Astrocyte of the spinal cord (primary cell): ENCODE data around the gene TYROBP.
"Not testable (repeated sequence)": the region's sequence is repeated elsewhere in the genome, so short reads cannot be mapped to it uniquely, and the experiment has no call there.

ENCODE experiments used
- DNase-seq: peaks from one replicate; pipeline ENCODE4 v3.0.0; 2011; ENCODE audit warnings: low read depth, low spot score
- H3K4me3 ChIP-seq: 2 replicates; pipeline ENCODE4 v1.5.1; 2011; ENCODE audit warnings: low read depth, mild to moderate bottlenecking, low read length, moderate library complexity
- CTCF ChIP-seq: IDR thresholded peaks from 2 replicates; pipeline ENCODE4 v1.5.1; 2012; ENCODE audit warnings: low read depth, mild to moderate bottlenecking, low read length, inconsistent platforms
- in situ Hi-C: cut with HindIII; loops from 2 replicates; pipeline ENCODE4 v1.10.0; 2017; ENCODE audit warnings: low sequenced_read_pairs

TYROBP gene

GRCh38 chr19:35879068-35879467, 29.0 kb downstream of the TYROBP start:
- H3K4me3 ChIP-seq = no peak overlapping the region
- in situ Hi-C loops = no loop called here
- no peak for TF ChIP-seq CTCF
- DNase-seq = no peak

- DNase-seq = no peak
- no peak for TF ChIP-seq CTCF
- H3K4me3 ChIP-seq = no peak overlapping the region
- in situ Hi-C loops = no loop called here
Measured at GRCh38 chr19:35874392-35874930, 33.6 kb downstream of the TYROBP start.

GRCh38 chr19:35872180-35872579, 35.9 kb downstream of the TYROBP start:
- no peak for DNase-seq
- H3K4me3 ChIP-seq = no peak overlapping the region
- in situ Hi-C loops = no loop called here
- TF ChIP-seq CTCF = no peak

GRCh38 chr19:35871611-35872010, 36.5 kb downstream of the TYROBP start:
- TF ChIP-seq CTCF = no peak
- DNase-seq = no peak
- in situ Hi-C loops = no loop called here
- no peak overlapping the region for H3K4me3 ChIP-seq

GRCh38 chr19:35870798-35871197, 37.3 kb downstream of the TYROBP start:
- no peak overlapping the region for H3K4me3 ChIP-seq
- DNase-seq = no peak
- TF ChIP-seq CTCF = no peak
- in situ Hi-C loops = no loop called here

GRCh38 chr19:35870124-35870736, 37.9 kb downstream of the TYROBP start:
- DNase-seq, H3K4me3 ChIP-seq, in situ Hi-C loops: not testable (repeated sequence)

GRCh38 chr19:35869327-35870123, 38.6 kb downstream of the TYROBP start:
- peak overlapping the region; percentile 7 for H3K4me3 ChIP-seq
- peak; percentile 72 for DNase-seq
- TF ChIP-seq CTCF = no peak
- in situ Hi-C loops = no loop called here
